Thymus (tissue), 11 donors: ENCODE measurements around the gene ADAMTS12. TPM values are rescaled to one million over a fixed set of nuclear protein-coding genes. Genes with fewer than 3 reads are reported as not detected.

Source experiments
- DNase-seq, 9 donors: peaks; one replicate each; pipeline ENCODE4 v3.0.0-alpha.2; 2013; ENCODE audit warnings: low spot score in 9 of 9, low read depth in 6 of 9, missing footprints in 1 of 9
- H3K27ac ChIP-seq, 2 donors: one replicate each; pipeline ENCODE4 v1.5.1; 2013; ENCODE audit warnings: control low read depth in 1 of 2, low read depth in 1 of 2, low read length in 1 of 2, mild to moderate bottlenecking in 1 of 2, moderate library complexity in 1 of 2
- H3K27me3 ChIP-seq, 2 donors: one replicate each; pipeline ENCODE4 v1.5.1; 2013; ENCODE audit warnings: low read length in 1 of 2; ENCODE audit not compliant: control insufficient read depth in 2 of 2, insufficient read depth in 1 of 2
- H3K36me3 ChIP-seq, 2 donors: one replicate each; pipeline ENCODE4 v1.5.1; 2013; ENCODE audit warnings: low read length in 1 of 2, mild to moderate bottlenecking in 1 of 2, moderate library complexity in 1 of 2; ENCODE audit not compliant: control insufficient read depth in 2 of 2, insufficient read depth in 2 of 2
- H3K4me1 ChIP-seq, 2 donors: one replicate each; pipeline ENCODE4 v1.5.1; 2013; ENCODE audit warnings: low read length in 2 of 2; ENCODE audit not compliant: control insufficient read depth in 2 of 2, insufficient read depth in 2 of 2
- H3K4me3 ChIP-seq, 2 donors: one replicate each; pipeline ENCODE4 v1.5.1; 2013; ENCODE audit warnings: low read length in 2 of 2, control low read depth in 1 of 2, mild to moderate bottlenecking in 1 of 2
- H3K9me3 ChIP-seq, 2 donors: one replicate each; pipeline ENCODE4 v1.5.1; 2013; ENCODE audit warnings: low read length in 1 of 2, mild to moderate bottlenecking in 1 of 2; ENCODE audit not compliant: control insufficient read depth in 2 of 2, insufficient read depth in 1 of 2
- WGBS: extraction: QIAGEN DNeasy Blood & Tissue Kit; methylation state at CpG from one replicate; pipeline ENCODE4 v1.1.7; 2013; 5-methylcytosine and 5-hydroxymethylcytosine counted together
- polyA plus RNA-seq: library from polyadenylated mRNA; stranded (reverse); fragments of 200-250 nt; gene quantifications from one replicate; pipeline ENCODE4 v1.2.3, GENCODE V29; 2013
- total RNA-seq: library from RNA; stranded (reverse); fragments of 120-200 nt; gene quantifications from one replicate; pipeline ENCODE4 v1.2.4, GENCODE V29; 2013
- donor health status: healthy.

ADAMTS12 gene
- total and polyA plus RNA-seq, 2 donors, result 0.18 to 1.6 TPM

DNA sequence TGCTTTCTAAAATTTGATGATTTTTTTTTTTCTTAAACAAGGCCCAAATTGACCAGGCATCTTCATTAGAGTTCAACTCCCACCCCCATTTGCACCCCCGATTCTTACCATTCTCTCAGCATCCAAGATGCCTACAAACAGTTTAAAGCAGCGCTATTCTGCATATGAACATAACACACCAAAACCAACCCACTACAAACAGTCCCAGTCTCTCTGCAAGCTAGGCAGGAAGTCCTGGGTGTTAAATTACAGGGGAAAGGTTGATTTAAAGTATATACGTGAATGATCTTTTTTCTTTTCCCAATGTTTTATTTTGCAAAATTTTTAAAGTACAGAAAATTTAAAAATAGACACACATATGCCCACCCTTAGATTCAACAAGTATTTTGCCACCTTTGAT is 127.0 kb downstream of the ADAMTS12 start:
- Histone ChIP-seq H3K27ac (no peak overlapping the region), H3K4me1 (no peaks in the 10 kb centered on the region), H3K27me3 (no peaks in the 10 kb centered on the region), H3K36me3 (no peaks in the 10 kb centered on the region), H3K4me3 (no peak overlapping the region), H3K9me3 (no peaks in the 10 kb centered on the region)
- 83% methylated on average over 3 of the region's 3 CpGs for WGBS
- peak in 1 of 9 donors; percentile 4 for DNase-seq

DNA sequence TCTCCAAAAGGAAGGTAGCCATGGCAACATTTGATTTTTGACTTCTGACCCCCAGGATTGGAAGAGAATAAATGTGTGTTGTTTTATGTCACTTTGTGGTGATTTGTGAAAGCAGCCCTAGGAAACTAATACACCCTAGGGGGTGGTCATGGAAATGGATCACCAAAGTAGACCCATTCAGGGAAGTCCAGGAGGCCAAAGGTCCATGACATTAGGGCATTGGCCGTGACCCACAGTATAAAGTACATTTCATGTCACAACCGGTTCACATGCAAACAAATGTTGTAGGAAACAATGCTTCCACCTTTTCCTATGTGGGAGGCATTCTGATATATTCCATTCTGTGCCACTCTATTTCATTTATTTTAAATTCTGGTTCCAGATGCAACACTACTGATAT is 128.4 kb downstream of the ADAMTS12 start:
- DNase-seq, result no peak
- 96% methylated on average over 2 of the region's 2 CpGs for WGBS

DNA sequence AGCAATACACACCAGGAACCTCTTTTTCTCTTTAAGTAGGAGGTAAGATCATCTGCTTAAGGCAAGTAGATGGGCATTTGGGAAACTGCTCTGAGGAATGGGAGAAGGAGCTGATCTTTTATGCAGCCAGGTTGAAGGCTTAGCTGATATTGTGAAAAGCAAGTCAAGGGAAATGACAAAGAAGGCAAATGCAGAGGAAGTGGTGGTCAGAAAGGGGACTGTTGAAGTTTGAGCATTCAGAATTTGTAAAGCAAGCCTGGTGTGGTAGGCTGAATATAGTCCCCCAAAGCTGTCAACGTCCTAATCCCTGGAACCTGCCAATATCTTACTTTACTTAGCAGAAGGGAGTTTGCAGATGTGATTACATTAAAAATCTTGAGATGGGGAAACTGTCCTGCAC is 128.9 kb downstream of the ADAMTS12 start:
- 44% methylated on average over 1 of the region's 1 CpG for WGBS
- no peak overlapping the region for H3K27ac ChIP-seq
- no peaks in the 10 kb centered on the region for H3K36me3 ChIP-seq
- no peaks in the 10 kb centered on the region for H3K4me1 ChIP-seq
- H3K9me3 ChIP-seq, result no peaks in the 10 kb centered on the region
- no peak for DNase-seq
- H3K4me3 ChIP-seq, result no peak overlapping the region
- H3K27me3 ChIP-seq, result no peaks in the 10 kb centered on the region

More for the DNA sequence above, 128.4 kb downstream of the ADAMTS12 start:
- no peak overlapping the region for H3K4me3 ChIP-seq
- H3K4me1 ChIP-seq, result no peaks in the 10 kb centered on the region
- H3K27me3 ChIP-seq, result no peaks in the 10 kb centered on the region
- no peak overlapping the region for H3K27ac ChIP-seq
- H3K36me3 ChIP-seq, result no peaks in the 10 kb centered on the region
- no peaks in the 10 kb centered on the region for H3K9me3 ChIP-seq

DNA sequence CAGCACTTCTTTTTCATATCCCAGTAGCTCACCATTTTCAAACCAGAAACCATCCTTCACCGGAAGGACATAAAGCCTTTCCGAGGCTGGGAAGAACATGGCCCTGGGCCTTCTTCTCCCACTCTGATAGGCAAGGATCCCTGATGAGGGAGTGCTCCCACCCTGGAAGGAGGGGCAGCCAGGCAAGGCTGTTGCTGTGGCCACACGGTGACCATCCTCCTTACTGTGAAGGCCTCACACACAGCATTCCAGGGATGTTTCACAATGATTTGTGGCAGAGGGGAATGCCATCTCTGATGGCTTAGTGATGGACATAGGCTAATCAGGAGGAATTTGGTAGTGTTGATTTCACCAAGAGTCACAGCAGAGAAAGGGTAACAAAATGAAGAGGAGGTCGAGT is 130.7 kb downstream of the ADAMTS12 start:
- Histone ChIP-seq H3K9me3 (no peaks in the 10 kb centered on the region), H3K4me1 (no peaks in the 10 kb centered on the region), H3K27ac (no peak overlapping the region), H3K36me3 (no peaks in the 10 kb centered on the region), H3K27me3 (no peaks in the 10 kb centered on the region), H3K4me3 (no peak overlapping the region)
- WGBS, result 85% methylated on average over 4 of the region's 4 CpGs
- no peak for DNase-seq

DNA sequence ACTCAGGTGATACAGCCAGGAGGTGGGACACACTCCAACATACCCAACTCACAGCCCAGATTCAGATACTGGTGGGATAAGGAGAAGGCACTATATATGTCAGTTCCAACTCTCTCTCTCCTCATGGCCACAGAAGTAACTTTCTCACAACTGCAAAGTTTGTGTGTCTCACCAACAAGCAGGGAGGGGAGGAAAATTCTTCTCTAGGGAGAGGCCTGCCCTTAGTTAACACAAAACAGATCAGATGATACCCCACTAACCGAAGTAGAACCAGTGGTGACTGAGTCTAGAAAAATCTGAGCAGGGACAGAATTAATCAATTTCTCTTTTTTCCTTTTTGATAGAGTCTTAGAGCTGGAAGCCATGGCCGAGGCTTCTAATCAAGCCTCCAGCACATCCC is 133.1 kb downstream of the ADAMTS12 start:
- no peaks in the 10 kb centered on the region for H3K4me1 ChIP-seq
- no peak overlapping the region for H3K27ac ChIP-seq
- WGBS, result 91% methylated on average over 2 of the region's 2 CpGs
- no peaks in the 10 kb centered on the region for H3K9me3 ChIP-seq
- no peaks in the 10 kb centered on the region for H3K27me3 ChIP-seq
- H3K4me3 ChIP-seq, result no peak overlapping the region
- no peak for DNase-seq
- no peaks in the 10 kb centered on the region for H3K36me3 ChIP-seq

DNA sequence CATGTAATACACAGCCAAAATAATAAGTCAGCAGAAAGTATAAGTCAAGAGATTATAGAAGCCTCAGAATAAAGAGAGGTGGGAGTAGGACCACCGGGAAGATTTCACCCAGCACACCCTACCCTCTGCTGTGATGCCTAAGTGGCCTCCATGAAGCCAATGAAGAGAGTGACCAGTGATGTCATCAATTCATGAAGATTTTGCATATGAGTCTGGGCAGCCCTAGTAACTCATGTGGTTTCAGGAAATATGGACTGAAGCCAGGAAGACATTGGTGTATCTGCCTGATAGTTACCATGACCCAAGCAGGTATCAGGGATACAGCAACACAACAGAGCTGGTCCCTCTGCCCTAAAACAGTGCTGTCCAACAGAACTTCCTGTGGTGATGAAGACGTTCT is 135.3 kb downstream of the ADAMTS12 start:
- no peaks in the 10 kb centered on the region for H3K36me3 ChIP-seq
- WGBS, result 87% methylated on average over 2 of the region's 2 CpGs
- no peak overlapping the region for H3K4me3 ChIP-seq
- H3K27ac ChIP-seq, result no peak overlapping the region
- H3K4me1 ChIP-seq, result no peaks in the 10 kb centered on the region
- no peaks in the 10 kb centered on the region for H3K9me3 ChIP-seq
- no peaks in the 10 kb centered on the region for H3K27me3 ChIP-seq
- DNase-seq, result no peak

DNA sequence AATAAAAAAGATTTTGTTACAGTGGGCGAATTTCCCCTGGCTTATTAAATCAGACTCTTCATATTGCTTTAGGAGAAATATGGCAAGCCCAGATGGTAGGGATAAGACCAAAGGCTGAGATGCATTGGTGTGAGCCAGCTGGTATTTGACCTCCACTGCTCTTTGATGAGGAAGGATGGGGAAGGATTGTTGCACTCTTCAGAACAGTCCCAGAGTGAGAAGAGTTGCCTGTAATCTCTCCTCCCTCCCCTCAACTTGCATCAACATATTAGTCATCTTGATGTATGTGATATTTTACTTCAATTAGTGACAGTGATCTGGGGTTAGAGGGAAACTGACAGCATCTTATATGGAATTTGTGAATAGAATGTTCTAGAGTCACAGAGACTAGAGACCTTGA is 136.6 kb downstream of the ADAMTS12 start:
- no peaks in the 10 kb centered on the region for H3K36me3 ChIP-seq
- no peaks in the 10 kb centered on the region for H3K9me3 ChIP-seq
- H3K27me3 ChIP-seq, result no peaks in the 10 kb centered on the region
- no peak overlapping the region for H3K27ac ChIP-seq
- H3K4me3 ChIP-seq, result no peak overlapping the region
- WGBS, result 88% methylated on average over 1 of the region's 1 CpG
- H3K4me1 ChIP-seq, result no peaks in the 10 kb centered on the region
- no peak for DNase-seq

DNA sequence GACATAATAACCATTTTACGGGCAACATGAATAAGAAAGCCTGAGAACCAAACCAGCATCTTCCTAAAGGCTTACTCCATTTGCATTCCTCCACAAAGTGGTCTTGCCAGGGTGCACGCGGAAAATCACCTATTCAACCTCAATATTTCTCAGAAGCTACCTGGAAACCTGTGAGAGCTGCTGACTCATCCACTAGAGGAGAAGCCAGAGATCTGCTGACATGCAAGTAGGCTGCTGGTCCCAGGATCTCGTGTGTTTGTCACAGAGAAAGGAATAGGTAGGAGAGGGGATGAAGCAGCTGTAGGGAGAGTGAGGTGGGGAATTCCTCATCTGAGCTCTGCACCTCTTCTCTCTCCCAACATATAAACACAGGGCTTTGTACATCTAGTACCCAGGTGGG is 138.1 kb downstream of the ADAMTS12 start:
- no peaks in the 10 kb centered on the region for H3K4me1 ChIP-seq
- no peaks in the 10 kb centered on the region for H3K9me3 ChIP-seq
- no peak for DNase-seq
- no peak overlapping the region for H3K4me3 ChIP-seq
- H3K27ac ChIP-seq, result no peak overlapping the region
- no peaks in the 10 kb centered on the region for H3K27me3 ChIP-seq
- 87% methylated on average over 4 of the region's 4 CpGs for WGBS
- H3K36me3 ChIP-seq, result no peaks in the 10 kb centered on the region

DNA sequence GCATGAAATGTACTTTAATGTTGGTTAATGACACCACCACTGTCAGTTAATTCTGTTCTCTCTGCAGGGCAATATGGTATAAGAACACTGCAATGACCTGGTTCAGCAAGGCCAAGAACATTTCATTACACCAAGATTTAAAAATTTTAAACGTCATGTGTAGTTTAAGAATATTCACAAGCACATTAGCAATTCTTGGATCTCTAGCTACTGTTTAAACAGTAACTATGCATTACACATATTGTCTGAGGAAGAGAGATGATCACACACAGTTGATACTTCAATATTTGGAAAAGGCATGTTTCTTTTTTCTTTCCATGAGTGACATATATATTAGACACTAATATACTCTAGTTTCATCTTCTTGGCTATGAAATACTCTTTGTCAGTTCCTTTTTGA is 143.0 kb downstream of the ADAMTS12 start:
- Histone ChIP-seq H3K27me3 (no peaks in the 10 kb centered on the region), H3K27ac (no peak overlapping the region), H3K4me3 (no peak overlapping the region), H3K36me3 (no peaks in the 10 kb centered on the region), H3K4me1 (no peaks in the 10 kb centered on the region), H3K9me3 (no peaks in the 10 kb centered on the region)
- 92% methylated on average over 1 of the region's 1 CpG for WGBS
- no peak for DNase-seq
